ENCODE data around the gene SH2D3C.

SH2D3C gene

DNA sequence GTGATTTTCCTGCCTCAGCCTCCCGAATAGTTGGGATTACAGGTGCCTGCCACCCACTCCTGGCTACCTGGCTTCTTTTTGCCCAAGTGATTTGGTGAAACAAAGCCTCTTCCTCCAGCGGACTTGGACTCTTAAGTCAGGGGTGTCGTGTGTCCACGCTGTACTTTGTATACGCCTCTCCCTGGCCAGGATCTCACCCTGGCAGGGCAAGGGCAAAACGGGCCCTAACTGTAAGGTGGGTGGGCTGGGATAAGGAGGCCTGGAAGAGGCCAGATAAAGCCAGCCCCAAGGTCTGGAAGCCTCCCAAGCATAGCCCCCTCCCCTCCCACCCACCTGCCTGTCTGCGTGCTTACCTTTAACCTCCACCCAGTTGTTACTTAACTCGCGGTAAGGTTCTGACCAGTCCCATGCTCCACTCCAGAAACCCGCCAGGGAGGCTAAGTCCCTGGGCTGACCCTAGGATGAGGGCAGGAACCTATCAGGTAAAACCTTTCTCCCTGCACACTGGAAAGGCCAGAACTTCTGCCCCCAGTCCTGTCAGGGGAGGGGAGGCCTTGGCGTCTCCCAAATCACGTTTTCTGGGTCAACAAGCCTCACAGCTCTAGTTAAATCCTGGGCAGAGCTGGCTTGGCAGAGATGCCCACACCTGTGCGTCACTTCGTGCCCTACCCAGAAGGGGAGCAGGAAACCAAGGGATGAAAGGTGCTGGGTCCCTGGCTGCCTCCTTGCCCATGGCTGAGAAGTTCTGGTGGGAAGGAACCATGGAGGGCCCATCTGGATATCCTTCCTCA lies 15.7 kb upstream of the SH2D3C start:
- Histone ChIP-seq H3K4me3 (ENCODE audit: low read depth, low read length) (no peak overlapping the region), H3K27ac (peak overlapping the region; percentile 76), H3K27me3 (ENCODE audit: insufficient read depth, low read depth, severe bottlenecking) (no peaks in the 10 kb centered on the region), H3K9me3 (ENCODE audit: severe bottlenecking) (no peaks in the 10 kb centered on the region), H3K36me3 (peaks cover 50% of the 10 kb centered on the region)
- DNase-seq = no peak
- TF ChIP-seq, protein P1, sequence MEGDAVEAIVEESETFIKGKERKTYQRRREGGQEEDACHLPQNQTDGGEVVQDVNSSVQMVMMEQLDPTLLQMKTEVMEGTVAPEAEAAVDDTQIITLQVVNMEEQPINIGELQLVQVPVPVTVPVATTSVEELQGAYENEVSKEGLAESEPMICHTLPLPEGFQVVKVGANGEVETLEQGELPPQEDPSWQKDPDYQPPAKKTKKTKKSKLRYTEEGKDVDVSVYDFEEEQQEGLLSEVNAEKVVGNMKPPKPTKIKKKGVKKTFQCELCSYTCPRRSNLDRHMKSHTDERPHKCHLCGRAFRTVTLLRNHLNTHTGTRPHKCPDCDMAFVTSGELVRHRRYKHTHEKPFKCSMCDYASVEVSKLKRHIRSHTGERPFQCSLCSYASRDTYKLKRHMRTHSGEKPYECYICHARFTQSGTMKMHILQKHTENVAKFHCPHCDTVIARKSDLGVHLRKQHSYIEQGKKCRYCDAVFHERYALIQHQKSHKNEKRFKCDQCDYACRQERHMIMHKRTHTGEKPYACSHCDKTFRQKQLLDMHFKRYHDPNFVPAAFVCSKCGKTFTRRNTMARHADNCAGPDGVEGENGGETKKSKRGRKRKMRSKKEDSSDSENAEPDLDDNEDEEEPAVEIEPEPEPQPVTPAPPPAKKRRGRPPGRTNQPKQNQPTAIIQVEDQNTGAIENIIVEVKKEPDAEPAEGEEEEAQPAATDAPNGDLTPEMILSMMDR (IDR thresholded peaks at IDR 0.05; ENCODE audit: low read depth, low read length) = no peak

DNA sequence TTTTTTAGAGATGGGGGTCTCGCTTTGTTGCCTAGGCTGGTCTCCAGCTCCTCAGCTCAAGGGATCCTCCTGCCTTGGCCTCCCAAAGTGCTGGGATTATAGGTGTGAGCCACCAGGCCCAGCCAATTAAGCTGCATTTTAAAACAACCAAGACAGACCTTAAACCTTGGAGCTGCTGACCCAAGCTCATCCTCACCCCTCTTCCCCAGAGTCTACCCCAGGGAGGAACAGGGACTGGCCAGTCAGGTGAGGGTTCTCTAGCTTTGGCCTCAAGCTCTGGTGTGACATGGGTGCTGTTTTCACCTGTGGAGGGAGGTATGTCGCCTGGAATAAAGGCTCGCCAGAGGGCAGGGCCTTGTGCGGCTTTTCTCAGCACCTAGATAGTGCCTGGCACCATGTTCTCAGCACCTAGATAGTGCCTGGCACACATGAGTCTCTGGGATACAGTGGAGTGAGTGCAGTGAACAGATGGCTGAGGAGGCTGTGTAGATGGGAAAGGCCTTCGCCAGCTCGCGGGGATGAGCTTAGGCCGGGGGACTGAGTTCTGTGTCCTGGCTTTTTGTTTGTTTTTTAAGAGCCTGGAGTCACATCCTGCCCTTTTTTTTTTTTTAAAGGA lies 14.7 kb upstream of the SH2D3C start:
- peak overlapping the region; percentile 76 for H3K27ac ChIP-seq
- peaks cover 60% of the 10 kb centered on the region for H3K36me3 ChIP-seq
- DNase-seq = peak; percentile 79
- TF ChIP-seq, protein P1 (IDR thresholded peaks at IDR 0.05; ENCODE audit: low read depth, low read length) = no peak
- H3K4me3 ChIP-seq (ENCODE audit: low read depth, low read length) = no peak overlapping the region
- H3K27me3 ChIP-seq (ENCODE audit: insufficient read depth, low read depth, severe bottlenecking) = no peaks in the 10 kb centered on the region
- H3K9me3 ChIP-seq (ENCODE audit: severe bottlenecking) = no peaks in the 10 kb centered on the region

DNA sequence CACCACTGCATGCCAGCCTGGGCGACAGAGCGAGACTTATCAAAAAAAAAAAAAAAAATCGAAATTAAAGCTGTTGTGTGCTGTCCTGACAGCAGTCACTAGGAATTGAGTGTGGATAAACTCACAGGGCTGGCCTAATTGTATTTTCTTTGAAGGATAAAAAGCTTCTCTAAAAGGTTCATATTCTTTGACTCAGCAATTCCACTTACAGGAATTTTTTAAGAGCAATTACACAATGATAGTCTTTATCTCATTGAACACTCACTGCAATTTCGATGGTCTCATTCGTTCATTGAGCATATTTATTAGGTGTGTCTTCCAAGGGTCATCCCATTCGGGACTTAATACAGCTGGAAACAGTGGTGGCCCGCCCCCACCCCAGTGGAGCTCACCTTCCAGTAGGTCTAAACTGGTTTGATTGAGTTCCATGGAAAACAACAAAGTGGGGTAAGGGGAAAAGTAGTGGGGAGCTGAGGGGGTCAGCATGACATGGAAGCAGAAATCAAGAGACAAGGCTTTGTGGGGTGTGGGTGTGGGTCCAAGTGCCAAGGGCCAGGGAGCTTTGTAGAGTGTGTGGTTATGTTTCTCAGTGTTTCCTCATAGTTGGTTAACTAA lies 14.1 kb upstream of the SH2D3C start:
- Histone ChIP-seq H3K36me3 (peaks cover 67% of the 10 kb centered on the region), H3K27ac (peak overlapping the region; percentile 76), H3K4me3 (ENCODE audit: low read depth, low read length) (no peak overlapping the region), H3K9me3 (ENCODE audit: severe bottlenecking) (no peaks in the 10 kb centered on the region), H3K27me3 (ENCODE audit: insufficient read depth, low read depth, severe bottlenecking) (no peaks in the 10 kb centered on the region)
- DNase-seq = no peak
- TF ChIP-seq, protein P1 (IDR thresholded peaks at IDR 0.05; ENCODE audit: low read depth, low read length) = no peak

DNA sequence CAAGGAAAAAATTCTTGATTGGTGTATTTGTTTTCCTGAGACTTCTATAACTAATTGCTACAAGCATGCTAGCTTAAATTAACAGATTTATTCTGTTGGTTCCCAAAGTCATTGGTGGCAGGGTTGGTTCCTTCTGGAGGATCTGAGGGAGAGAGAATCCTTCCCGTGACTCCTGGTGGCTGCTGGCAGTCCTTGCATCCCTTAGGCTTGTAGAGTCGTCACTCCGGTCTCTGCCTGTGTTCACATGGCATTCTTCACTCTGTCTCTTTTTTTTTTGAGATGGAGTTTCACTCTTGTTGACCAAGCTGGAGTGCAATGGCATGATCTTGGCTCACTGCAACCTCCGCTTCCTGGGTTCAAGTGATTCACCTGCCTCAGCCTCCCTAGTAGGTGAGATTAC lies 12.6 kb upstream of the SH2D3C start:
- TF ChIP-seq, protein P1 (IDR thresholded peaks at IDR 0.05; ENCODE audit: low read depth, low read length) = peak; percentile 19; the same call in 1 of the 2 replicates
- no peak for DNase-seq
- peaks cover 80% of the 10 kb centered on the region for H3K36me3 ChIP-seq
- no peaks in the 10 kb centered on the region for H3K9me3 ChIP-seq (ENCODE audit: severe bottlenecking)
- H3K4me3 ChIP-seq (ENCODE audit: low read depth, low read length) = no peak overlapping the region
- peak overlapping the region; percentile 10; the same call in 1 of the 2 replicates for H3K27ac ChIP-seq
- no peaks in the 10 kb centered on the region for H3K27me3 ChIP-seq (ENCODE audit: insufficient read depth, low read depth, severe bottlenecking)

DNA sequence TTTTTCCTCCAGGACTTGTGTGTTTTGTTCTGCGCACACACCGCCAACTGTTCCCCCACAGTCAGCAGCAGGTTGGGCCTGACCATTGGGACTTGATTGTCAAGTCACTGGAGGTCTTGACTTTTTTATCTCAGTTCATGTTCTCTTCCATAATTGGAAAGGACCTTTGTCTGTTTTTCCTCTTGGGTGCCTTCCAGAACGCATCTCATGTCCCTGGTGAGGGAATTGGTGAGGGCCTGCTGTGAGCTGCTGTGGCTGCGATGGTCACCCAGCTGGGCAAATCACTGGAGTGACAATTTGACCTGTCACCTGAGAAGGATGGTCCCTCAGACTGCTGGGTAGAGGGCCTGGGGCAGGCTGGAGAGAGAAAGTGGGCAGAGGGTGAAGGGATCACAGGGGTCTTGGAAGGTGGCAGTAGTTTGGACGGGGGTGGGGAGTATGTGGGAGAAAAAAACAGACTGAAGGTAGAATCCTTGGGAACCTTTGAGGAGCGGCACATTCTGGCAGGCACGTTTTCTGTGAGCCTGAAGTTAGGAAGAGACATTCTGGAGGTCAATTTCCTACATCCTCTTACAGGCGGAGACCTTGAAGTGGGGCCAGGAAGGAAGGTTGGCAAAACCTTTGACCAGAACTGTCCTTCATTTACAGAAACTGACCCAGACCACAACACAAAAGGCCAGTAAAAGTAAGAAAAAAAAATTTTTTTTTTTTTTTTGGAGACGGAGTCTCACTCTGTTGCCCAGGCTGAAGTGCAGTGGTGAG lies 11.8 kb upstream of the SH2D3C start:
- Histone ChIP-seq H3K27ac (no peak overlapping the region), H3K27me3 (ENCODE audit: insufficient read depth, low read depth, severe bottlenecking) (no peaks in the 10 kb centered on the region), H3K4me3 (ENCODE audit: low read depth, low read length) (no peak overlapping the region), H3K9me3 (ENCODE audit: severe bottlenecking) (no peaks in the 10 kb centered on the region), H3K36me3 (peaks cover 81% of the 10 kb centered on the region)
- TF ChIP-seq, protein P1 (IDR thresholded peaks at IDR 0.05; ENCODE audit: low read depth, low read length) = no peak
- DNase-seq = no peak
